Esophagus (tissue), 2 donors: Measurements from ENCODE around the gene GPAT2. TPM values are rescaled to one million over a fixed set of nuclear protein-coding genes. Genes with fewer than 3 reads are reported as not detected.
"Not testable (repeated sequence)": the region's sequence is repeated elsewhere in the genome, so short reads cannot be mapped to it uniquely, and the experiment has no call there.

Source experiments
- H3K27ac ChIP-seq, 2 donors: one replicate each; pipeline ENCODE4 v1.5.1; 2013; ENCODE audit warnings: low read depth in 2 of 2, mild to moderate bottlenecking in 2 of 2, inconsistent platforms in 1 of 2, low read length in 1 of 2, moderate library complexity in 1 of 2
- H3K27me3 ChIP-seq, 2 donors: one replicate each; pipeline ENCODE4 v1.6.1; 2013; ENCODE audit warnings: low read length in 2 of 2, control low read depth in 1 of 2, mild to moderate bottlenecking in 1 of 2; ENCODE audit not compliant: insufficient read depth in 2 of 2, control insufficient read depth in 1 of 2
- H3K36me3 ChIP-seq, 2 donors: one replicate each; pipeline ENCODE4 v1.6.1; 2013; ENCODE audit warnings: low read length in 1 of 2; ENCODE audit not compliant: control insufficient read depth in 2 of 2, insufficient read depth in 2 of 2
- H3K4me1 ChIP-seq, 2 donors: one replicate each; pipeline ENCODE4 v1.6.1; 2013; ENCODE audit warnings: low read length in 1 of 2; ENCODE audit not compliant: control insufficient read depth in 2 of 2, insufficient read depth in 2 of 2
- H3K4me3 ChIP-seq, 2 donors: one replicate each; pipeline ENCODE4 v1.5.1; 2013; ENCODE audit warnings: low read length in 2 of 2, mild to moderate bottlenecking in 2 of 2, low read depth in 1 of 2, moderate library complexity in 1 of 2
- H3K9me3 ChIP-seq, 2 donors: one replicate each; pipeline ENCODE4 v1.6.1; 2013; ENCODE audit warnings: mild to moderate bottlenecking in 2 of 2, low read depth in 1 of 2, low read length in 1 of 2, moderate library complexity in 1 of 2; ENCODE audit not compliant: control insufficient read depth in 2 of 2, insufficient read depth in 1 of 2
- WGBS, 2 donors: extraction: QIAGEN DNeasy Blood & Tissue Kit; methylation state at CpG; one replicate each; pipeline ENCODE4 v1.1.7; 2013; 5-methylcytosine and 5-hydroxymethylcytosine counted together
- polyA plus RNA-seq, 2 donors: library from polyadenylated mRNA; stranded (reverse); fragments of 200-250 nt; gene quantifications; one replicate each; pipeline ENCODE4 v1.2.3, GENCODE V29; 2013
- donor health status: healthy with polysubstance abuse.
- donor health status: Bipolar disorder and iron deficiency.

Gene GPAT2
- polyA plus RNA-seq, 2 donors, result 0.43 to 0.98 TPM

DNA sequence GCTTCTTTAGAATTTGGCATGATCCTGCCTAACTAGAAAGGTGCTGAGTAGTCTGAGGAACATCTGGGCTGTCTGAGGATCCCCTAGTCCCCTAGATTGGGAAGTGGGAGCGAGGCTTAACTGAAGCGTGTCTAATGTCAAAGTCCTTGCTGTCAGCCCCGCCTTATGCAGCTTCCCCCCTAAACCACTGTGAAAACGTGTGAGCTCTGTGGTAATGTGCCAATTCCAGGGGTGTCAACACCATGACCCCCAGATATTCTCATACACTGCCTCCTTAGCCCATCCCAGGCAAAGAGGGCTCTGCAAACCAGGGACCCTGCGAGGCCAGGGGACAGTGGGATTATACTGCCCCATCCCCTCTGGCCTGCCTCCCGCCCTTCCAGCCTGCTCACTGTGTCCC, 21.1 kb upstream of the GPAT2 start:
- not testable (repeated sequence) for H3K9me3 ChIP-seq, H3K27me3 ChIP-seq, H3K27ac ChIP-seq, H3K4me1 ChIP-seq, H3K4me3 ChIP-seq, H3K36me3 ChIP-seq
- WGBS, 2 donors, result 57 to 74% methylated on average over 2 to 3 of the region's 6 CpGs

DNA sequence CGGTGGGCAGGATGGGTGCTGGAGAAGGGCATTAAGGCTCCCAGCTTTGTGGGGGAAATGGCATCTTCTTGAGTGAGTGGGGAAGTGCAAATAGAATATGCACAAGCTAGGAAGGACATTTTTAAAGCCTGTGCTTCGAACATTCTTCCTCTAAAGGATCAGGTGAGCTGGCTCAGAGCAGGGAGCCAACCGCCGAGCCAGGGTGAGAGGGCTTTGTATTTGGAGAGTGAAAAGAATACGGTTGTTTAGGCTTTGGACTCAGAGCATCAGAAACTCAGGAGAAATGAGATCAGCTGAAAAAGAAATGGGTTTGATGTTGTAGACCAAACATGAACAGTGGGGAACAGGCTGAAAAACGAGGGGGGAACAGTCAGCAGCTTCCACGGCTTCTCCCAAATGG, 19.8 kb upstream of the GPAT2 start:
- H3K27ac ChIP-seq, H3K27me3 ChIP-seq, H3K36me3 ChIP-seq, H3K4me1 ChIP-seq, H3K9me3 ChIP-seq, H3K4me3 ChIP-seq: not testable (repeated sequence)
- 81 to 87% methylated on average over 5 to 6 of the region's 7 CpGs for whole genome bisulfite sequencing, 2 donors

DNA sequence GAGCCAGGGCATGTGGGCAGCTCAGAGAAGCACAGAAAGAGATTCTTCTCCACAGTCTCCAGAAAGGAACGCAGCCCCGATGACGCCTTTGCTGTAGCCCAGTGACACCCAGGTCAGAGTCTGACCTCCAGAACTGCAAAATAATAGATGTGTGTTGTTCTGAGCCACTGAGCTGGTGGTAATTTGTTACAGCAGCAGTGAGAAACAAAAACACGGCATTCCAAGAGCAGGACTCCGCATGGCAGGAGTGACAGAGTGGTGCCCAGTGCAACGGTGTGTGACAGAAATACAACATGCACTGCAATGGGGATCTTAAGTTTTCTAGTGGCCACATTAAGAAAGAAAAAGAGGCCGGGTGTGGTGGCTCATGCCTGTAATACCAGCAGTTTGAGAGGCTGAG, 18.7 kb upstream of the GPAT2 start:
- WGBS, 2 donors, result 84 to 89% methylated on average over 6 to 7 of the region's 7 CpGs
- H3K36me3 ChIP-seq, H3K27me3 ChIP-seq, H3K9me3 ChIP-seq, H3K4me3 ChIP-seq, H3K4me1 ChIP-seq, H3K27ac ChIP-seq: not testable (repeated sequence)

DNA sequence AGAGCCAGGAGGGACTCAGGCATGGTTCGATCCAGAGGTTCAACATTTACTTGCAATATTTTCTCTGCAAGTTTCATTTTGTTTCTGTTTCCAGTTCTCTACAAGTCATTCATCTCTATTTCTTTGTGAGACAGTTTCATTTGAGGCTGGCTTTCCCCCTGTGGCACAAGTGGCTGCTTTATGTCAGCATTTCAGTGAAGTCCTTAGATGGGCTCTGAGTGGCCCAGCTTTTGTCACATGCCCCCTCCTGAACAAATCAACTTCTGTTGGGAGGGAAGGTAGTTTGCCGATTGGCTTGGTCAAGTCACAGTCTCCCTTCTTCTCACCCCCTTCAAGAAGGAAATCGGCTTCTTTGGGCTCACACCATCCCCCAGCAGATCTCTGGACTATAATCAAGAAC, 17.9 kb upstream of the GPAT2 start:
- not testable (repeated sequence) for H3K4me3 ChIP-seq, H3K9me3 ChIP-seq, H3K27ac ChIP-seq, H3K4me1 ChIP-seq, H3K36me3 ChIP-seq, H3K27me3 ChIP-seq
- 91% methylated on average over 2 of the region's 3 CpGs for WGBS, 2 donors

DNA sequence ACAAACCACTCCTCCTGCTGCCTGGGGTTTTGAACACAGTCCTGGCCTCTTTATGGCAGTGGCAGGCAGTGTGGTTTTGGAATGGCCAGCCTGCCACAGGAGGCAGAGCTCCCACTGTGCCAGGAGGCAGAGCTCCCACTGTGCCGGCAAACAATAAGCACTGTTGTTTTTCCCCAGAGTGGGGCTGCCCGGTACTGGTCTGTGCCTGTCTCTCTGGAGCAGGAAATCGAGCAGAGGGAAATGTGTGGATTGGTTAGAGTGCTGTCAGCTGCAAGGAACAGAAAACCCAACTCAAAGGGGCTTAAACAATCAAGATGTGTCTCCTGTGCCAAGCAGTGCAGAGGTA, 15.2 kb upstream of the GPAT2 start:
- H3K27ac ChIP-seq, H3K9me3 ChIP-seq, H3K27me3 ChIP-seq, H3K4me1 ChIP-seq, H3K36me3 ChIP-seq, H3K4me3 ChIP-seq: not testable (repeated sequence)
- WGBS, 2 donors, result no CpG with 5 or more reads among the region's 3 CpGs

DNA sequence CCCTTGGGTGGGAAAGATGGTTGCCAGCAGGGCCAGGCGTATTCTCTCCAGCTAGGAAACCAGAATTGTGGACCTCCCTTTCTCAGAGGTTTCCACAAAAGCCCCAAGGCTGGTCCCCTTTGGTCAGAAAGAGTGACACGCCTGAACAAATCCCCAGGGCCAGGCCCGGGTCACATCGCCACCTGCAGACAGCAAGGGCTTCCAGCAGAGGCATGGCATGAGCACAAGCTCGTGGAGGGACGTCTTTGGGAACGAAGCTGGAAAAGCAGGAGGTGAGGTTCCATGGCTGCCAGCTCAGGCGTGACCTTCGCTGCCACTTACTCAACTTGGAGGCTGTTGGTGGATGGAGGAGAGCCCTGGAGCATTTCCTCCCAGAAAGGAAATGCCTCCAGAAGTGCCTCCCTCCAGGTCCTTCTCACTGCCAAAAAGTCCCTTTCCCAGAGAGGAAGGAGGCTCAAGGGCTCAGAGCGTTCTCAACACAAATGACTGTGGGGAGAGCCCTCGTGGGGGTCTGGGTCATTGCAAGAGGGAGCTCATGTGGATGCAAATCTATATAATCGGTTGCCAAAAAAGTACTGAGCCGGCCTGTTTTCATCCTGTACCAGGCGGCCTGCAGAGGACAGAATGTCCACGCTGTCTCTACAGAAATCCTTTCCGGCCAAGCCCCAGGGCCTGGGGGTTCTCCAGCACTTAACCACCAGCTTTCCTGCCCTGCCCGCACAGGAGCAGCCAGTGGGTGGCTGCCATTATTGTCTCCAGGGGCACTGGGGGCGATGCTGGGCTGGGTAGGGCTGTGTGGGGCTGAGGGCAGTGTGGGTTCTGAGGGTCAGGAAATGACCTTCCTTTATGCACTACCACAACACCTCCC, 14.6 kb upstream of the GPAT2 start:
- WGBS, 2 donors, result 54 to 57% methylated on average over 8 to 10 of the region's 18 CpGs
- not testable (repeated sequence) for H3K4me1 ChIP-seq

DNA sequence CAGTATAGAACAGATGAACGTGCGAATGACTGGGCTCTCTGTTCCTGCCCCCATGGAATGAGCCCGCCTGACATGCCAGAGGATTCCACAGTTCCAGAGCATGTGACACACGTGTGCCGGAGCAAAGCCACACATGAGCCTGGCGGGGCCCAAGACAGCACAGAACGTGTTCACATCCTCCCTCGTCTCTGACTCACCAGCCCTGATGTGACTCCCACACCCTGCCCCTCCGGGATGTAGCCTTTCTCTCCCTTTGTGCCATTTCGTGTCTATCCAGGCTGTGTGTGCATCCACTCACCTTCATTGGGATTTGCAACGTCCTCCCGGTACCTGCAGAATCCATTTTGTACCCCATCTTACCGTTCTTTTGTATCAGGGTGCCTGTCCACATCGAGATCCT, 838 bp upstream of the GPAT2 start:
- not testable (repeated sequence) for H3K9me3 ChIP-seq, H3K36me3 ChIP-seq, H3K27me3 ChIP-seq, H3K27ac ChIP-seq, H3K4me3 ChIP-seq, H3K4me1 ChIP-seq
- WGBS, 2 donors, result no CpG with 5 or more reads among the region's 14 CpGs

More for the DNA sequence above, 14.6 kb upstream of the GPAT2 start:
- H3K9me3 ChIP-seq, H3K4me3 ChIP-seq, H3K36me3 ChIP-seq, H3K27ac ChIP-seq, H3K27me3 ChIP-seq: not testable (repeated sequence)

DNA sequence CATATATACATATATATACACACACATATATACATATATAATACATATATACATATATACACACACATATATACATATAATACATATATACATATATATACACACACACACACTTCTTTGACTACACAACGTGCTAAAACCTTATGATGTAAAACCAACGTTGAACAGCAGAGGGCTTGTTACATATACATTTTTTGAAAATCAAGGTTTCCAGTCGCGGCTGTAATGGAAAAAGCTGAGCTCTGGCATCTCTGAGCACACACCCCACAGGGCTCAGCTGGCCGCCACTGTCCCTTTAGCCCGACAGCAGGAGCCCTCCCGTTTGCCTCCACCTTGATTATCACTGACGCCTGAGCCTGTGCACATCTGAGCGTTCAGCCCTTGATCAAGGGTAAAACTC, 719 bp downstream of the GPAT2 start:
- not testable (repeated sequence) for H3K27me3 ChIP-seq, H3K9me3 ChIP-seq, H3K4me1 ChIP-seq, H3K27ac ChIP-seq, H3K4me3 ChIP-seq, H3K36me3 ChIP-seq
- no CpG with 5 or more reads among the region's 9 CpGs for WGBS, 2 donors

DNA sequence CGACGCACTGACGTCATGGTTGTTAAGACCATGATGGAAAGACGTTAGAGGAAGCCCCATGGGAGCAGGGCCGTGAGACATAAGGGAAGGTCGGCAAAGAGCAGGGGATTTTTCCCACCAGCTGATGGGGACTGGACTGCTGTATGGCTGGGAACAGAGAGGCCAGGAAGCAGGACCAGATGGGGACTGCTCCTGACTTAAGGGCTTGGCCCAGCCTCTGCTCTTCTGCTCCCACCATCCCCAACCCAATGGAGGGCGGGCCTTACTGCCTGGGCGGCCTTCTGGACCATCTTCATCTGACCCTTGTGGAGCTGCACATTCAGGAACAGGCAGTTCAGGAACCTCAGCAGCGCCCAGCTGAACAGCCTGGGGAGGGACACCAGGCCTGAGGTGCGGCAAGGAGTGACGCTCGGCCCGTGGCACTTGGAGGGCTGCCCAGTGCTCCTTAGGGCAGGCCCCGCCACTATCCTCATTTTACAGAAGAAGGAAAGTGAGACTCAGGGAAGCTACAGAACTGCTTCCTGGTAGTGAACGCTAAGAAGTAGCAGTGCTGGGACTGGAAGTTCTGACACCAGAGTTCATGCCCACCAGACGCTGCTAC, 6.9 kb downstream of the GPAT2 start:
- not testable (repeated sequence) for H3K36me3 ChIP-seq, H3K4me3 ChIP-seq, H3K9me3 ChIP-seq, H3K4me1 ChIP-seq, H3K27me3 ChIP-seq, H3K27ac ChIP-seq
- WGBS, 2 donors, result no CpG with 5 or more reads among the region's 16 CpGs

DNA sequence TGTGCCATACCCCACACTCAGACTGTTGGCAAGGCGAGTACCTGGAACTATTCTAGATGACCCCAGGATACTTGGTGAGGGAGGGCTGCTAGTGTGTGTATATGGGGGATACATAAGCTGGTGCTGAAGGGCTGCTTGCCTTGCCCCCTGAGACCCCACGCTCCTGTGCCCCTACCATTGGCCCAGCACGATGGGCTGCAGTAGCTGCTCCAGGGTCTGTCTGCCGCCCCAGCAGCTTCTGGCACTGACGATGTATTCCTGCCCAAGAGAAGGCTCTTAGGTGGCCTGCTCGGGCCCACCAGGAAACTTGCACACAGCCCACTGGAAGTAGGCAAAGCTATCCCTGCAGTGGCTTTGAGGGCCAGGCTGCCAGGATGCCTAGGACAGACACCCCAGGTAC, 9.0 kb downstream of the GPAT2 start:
- H3K27ac ChIP-seq, H3K36me3 ChIP-seq, H3K4me1 ChIP-seq, H3K27me3 ChIP-seq, H3K9me3 ChIP-seq, H3K4me3 ChIP-seq: not testable (repeated sequence)
- WGBS, 2 donors, result 88 to 93% methylated on average over 6 of the region's 6 CpGs
